GM19468 (cell line): ENCODE measurements around the gene SINHCAF.
A peak's percentile ranks its signal among the peaks of the same experiment; 100 is the strongest.

Experiments
- ATAC-seq: cut with Tn5 transposase; IDR thresholded peaks from one replicate; pipeline ENCODE4 v1.9.1; 2021; ENCODE audit warnings: mild to moderate bottlenecking, moderate library complexity, moderate number of reproducible peaks; ENCODE audit not compliant: unreplicated experiment; ENCODE audit errors: extremely low read depth

The SINHCAF gene

DNA sequence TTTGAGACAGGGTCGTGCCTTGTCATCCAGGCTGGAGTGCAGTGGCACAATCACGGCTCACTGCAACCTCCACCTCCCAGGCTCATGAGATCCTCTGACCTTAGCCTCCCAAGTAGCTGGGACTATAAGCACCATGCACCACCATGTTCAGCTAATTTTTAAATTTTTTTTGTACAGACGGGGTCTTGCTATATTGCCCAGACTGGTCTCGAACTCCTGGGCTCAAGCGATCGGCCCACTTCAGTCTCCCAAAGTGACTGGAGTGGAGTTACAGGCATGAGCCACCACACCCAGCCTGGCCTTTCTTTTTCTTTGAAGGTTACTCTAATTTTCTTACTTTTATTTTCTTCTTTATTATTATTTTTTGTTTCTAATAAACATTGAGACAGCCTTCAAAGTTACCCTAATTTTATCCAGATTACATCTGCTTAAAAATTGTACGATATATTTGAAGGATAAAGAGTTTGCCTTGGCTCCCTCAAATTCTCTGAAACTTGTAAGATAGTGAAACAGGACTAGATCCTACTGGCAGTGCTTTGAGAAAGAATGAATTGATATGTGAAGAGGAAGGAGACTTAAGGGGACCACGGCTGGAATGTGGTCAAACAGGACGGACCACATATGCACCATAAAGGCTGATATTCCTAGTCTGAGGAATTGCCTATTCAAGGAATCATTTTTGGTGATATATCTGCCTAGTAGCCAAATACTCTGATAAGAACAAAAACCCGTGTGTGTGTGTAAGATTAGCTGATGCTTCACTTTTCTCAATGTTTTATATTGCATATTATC, 14.1 kb upstream of the SINHCAF start:
- ATAC-seq = no peak

DNA sequence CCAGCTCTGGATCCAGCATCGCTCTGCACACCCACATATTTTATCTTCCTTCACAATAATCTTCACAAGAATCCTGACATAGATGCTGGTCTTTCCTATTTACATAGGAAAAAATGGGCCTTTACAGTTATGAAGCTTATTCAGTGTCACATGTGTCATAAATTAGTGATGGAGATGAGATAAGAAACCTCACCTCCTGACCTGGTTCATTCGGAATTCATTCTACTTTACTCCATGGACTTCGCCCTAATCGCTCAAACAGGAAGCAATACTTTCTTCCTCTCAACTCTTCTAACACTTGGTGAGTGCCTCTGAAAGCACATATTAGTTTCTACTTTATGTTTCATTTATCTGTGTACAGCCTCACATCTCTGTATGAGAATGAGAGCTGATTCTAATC, 12.0 kb upstream of the SINHCAF start:
- no peak for ATAC-seq

DNA sequence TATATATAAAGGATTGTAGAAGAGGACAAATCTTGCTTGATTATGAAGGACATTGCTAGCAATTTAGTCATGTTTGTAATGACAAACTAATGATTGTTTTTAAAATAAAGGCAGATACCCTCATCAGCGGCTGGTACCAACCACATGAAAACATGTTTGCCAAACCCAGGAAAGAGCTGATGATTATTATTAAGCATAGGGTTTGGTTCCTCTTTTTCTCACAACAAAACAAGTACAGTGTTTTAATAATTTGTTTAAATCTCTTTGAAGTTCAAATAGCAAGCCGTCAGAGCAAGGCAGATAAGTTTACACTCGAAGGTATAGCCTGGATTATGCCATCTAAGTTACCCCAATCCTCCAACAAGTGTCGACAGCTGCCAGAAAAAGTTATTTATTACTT, 5.3 kb upstream of the SINHCAF start:
- ATAC-seq = no peak

DNA sequence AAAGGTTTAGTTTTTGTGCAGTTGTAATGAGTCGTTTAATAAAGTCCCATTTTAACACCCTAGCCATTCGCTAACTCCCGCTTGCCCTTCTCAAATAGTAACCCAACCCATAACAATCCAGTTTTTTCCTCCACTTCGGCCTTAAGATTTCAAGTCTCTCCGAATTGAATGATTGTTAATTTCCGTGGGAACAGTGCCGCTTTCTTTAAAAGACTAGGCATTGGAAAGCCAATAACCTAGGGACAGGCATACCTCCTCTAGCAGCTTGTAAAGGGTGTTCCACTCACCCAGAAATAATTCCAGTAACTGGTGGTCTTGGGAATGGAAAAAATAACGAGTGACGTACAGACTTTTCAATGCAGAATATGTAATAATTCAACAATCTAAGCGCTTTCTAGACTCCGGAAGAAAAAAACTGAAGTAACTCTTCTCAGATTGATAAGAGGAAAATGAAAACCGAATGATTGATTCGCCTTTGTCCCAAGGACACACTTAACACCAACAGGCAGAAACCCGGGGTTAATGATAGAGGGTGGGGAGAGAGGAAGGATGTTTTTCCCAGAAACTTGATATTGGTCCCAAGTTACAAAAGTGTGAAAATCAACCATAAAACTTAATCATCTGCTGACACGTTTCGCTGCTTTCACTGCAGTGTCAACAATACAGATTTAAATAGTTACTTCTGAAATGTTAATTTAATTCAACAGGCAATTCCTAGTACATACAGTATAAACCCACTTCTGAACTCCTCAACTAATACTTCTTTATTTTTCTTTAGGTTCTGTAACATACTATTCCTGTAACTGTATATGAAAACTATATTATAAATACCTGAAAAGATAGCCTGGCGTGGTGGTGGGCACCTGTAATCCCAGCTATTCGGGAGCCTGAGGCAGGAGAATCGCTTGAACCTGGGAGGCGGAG, 1.0 kb upstream of the SINHCAF start:
- no peak for ATAC-seq

DNA sequence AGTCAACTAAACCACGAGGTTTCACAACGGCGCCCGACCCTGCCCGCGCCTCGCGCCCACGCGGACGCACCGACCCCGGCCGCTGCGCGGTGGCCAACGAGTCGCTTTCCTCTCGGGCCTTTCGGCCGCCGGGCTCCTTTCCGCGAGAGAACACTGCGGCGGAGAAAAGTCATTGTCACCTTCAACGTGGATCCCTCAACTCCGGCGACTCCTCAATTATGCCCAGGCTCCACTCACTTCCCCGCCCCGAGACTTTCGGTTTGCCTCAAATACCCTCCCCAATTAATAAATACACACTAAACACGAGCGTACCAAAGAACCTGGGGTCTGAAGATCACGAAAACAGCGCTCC, 450 bp downstream of the SINHCAF start:
- ATAC-seq = no peak

DNA sequence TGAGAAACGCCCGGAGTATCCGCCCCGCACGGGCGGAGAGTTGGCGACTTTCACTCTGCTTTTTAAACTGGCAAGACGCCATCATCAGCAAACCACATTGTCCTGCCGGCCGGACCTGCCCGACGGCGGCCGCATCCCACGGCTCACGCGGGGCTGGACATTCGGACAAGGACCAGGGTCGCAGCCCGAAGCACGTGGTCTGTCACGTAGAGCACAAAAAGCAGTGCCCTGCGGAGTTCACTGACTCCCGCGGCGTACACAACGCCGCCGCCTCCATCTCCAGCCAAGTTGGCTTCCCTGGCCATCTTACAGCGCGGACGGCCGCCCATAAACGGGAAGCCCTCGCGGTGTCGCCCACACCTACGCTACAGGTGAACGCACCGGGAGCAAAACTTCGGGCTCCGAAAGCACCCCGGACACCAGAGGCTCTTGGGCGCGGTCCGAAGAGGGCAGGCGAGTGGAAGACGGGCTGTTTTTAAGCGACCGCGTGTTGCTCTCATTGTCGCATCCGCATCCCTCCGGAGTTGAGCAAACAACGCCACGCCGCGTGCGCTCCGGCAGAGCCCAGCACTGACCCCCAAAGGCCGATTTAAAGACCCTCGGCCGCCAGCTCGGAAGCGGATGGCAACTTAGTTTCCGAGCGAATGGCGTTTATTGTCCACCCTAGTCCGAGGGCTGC, 966 bp downstream of the SINHCAF start:
- ATAC-seq = no peak

DNA sequence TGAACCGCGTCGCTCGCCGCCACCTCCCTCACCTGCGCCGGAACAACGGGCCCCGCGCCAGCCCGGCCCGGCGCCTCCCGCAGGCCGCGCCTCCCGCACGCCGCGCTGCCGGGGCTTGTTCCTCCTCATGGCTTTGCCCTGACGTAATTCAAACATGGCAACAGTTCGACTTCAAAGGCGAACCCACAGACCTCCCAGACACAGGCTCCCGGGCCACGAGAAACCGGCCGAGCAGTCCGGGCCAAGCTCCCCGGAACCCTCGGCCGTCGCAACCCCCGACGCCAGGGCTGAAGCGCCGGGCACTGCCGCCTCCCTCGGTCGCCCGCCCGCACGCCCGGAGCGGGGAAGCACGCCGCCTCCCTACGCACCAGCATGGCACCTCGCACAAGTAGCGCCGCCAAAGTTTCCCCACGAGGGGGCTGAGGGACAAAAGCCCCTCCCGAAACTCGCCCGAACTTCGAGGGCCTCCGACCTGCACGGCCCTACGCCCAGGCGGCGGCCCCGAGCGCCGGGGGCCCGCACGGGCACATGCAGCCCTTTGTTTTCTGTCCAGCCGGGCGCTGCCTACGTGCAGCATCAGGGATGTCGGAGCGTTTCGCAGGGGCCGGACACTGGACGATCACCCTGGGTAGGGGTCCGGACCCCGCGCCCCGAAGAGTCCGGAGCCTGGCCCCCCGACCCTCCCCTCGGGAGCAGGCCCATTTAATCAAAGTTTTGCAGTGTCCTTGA, 1.7 kb downstream of the SINHCAF start:
- no peak for ATAC-seq

DNA sequence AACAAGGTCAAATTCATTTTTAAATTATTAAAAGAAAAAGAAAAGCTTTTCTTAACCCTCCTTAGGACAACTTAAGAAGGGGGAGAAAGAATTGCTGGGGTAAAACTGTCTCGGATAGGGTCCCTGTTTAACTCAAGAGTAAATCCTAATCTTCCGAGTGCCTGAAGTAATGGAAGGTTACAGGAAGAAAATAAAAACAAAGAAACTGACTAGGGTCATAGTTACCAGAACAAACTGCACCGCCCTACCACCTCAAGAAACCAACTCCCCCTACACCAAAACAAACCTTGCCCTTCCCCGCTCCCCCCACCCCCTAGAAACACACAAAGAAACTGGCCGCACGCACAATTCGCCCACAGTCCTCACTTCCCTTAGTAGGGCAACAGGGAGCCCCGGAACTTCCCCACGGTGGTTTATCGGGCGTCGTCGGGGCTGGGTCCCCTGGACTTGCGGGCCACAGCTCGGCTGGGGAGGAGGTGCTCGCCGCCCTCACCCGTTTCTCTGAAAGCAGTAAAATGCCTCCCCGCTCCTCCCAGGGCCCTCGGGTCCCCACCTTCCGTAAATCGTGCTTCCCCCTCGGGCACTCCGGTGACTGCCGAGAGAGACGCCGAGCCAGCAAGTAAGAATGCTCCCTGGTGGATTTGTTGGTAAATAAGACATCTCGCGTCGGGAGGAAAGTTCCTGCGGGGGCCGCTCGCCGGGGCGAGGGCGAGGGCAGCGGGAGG, 2.4 kb downstream of the SINHCAF start:
- ATAC-seq = no peak

DNA sequence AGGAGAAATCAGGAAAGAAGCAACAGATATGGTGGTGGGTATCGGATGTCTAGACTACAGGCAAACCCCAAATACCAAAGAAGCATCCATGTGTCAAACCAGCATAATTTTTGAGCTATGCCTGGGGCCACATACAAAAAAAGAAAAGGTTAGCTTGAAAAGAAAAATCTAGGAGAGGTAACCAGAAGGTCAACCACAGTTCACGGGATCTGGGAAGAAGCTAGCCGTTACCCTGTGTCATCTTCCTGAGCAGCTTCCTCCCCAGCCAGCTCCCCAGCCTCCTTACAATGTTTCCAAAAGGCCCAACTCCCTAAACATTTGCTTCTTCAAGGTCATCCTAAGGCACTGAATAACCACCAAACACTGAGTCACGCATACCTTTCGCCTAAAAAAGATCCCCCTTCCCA, 3.1 kb downstream of the SINHCAF start:
- ATAC-seq = no peak

DNA sequence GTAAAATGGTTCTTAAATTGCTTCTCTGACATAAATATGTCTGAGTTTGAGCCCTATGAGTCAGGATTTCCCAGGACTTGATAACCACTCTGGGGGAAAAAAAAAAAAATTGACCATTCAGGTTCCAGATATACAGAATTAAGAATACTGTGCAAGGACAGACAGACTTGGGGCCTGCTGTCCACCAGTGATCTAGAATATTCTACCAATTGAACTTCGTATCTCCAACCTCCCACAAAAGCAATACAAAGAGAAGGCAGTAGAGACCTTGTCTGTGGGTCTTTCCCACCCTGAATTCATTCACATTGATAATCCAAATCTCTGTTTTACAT, 4.1 kb downstream of the SINHCAF start:
- no peak for ATAC-seq

DNA sequence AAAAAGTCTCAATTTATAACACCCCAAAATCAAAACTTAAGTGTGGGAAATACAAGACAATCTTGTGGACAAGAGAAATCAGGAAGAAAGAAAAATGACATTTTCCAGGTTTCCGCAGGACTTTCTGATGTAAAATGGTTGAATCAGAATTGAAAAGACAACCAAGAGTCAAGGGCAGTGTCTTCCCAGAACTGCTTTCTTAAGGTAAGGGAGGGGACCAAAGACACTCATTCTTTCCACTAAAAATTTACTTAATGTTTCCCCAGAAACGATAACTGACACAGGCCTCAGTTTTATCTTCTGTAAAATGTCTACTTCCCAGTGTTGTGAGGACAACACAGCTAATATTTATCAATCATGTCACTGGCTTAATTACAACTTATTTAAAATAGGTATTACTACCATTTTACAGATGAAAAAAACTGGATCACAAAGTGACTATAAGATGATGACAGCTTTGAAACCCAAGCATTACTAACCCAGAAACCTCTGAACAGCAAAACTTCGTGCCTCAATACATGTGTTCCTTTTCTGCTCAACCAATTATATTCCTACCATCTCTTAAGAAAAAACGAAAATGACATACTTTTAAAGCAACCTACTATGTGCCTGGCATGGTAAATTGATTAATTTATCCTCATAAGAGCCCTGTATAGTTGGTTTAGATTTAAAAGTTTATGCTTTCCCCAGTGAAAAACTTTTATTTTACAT, 4.6 kb downstream of the SINHCAF start:
- no peak for ATAC-seq

DNA sequence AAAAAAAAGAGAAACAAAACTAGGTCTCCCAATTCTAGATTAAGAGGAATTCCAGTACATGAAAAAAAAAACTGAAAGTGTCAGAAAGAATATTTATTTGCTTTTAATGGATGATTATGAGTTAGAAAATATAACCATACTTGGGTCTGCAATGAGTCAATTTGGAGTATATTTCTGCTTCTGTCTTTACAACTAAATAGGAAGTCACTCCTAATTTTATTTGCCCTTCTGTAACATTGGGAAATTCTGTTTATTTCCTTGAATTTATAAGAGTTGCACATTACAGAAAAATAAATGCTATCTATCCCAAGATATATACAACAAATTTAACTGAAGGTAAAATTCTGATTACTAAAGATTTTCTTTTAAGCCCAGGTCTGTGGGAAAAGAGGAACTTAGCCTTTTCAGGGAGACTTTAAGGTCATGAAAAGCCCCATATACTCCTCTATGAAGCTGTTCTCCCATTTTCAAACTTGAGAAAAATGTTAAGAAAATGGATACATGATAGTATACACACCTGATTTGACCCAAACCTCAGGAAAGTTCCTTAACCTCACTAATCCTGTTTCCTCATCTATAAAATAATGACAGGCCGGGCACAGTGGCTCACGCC, 7.2 kb downstream of the SINHCAF start:
- ATAC-seq = no peak

DNA sequence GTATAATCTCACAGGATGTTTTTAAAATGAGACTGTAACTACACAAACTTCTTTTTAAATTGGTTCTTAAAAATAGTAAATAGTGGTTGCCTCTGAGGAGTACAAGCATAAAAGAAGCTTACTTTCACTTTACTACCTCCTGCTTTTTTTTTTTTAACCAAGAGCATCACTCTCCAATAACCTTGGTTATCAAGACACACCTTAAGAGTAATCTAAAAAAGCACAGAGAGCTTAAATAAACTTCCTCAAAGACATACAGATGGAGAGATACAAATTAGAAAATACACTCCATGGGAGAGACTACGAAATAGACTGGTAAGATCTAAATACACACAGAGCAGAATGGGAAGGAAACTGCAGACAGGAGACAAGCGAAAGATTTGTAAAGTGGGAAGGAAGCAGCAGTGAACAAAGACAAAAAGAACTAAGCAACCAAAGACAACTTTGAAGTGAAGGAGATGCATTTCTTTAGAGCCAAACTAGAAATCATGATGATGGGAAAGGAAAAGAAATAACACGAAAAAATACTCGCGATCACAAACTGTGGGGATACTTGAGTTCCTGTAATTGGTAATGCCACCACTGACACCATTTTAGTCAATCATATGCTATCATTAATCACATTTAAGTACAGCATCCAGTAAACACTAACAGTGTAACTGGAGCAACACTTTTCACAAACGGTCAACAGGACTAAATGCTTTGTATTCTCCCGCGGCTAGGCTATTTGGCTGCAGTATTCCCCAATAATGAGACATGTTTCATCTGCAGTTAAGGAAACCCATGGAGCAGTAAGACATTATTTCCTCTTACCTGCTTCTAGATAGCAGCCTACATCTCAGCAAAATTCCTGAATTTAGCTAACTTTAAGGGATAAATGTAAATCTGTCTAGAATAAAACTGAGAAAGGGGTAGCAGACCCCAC, 8.2 kb downstream of the SINHCAF start:
- no peak for ATAC-seq

DNA sequence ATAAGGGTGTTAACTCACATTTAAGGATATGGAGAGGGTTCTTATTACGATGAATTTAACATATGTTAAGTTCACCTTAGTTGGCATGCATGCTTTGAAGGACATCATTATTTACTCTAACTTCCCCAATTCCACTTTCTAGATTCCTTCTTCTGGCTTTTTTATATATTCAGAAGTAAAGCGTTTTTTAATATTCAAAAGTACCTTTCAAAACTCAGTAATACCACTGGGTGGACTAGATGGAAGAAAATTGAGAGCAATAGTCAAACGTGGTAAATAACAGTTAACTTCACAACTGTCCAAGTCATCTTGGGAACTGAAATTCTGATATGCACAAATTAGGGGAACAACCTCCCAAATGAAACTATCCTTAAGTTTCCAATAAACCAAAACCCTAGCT, 9.1 kb downstream of the SINHCAF start:
- no peak for ATAC-seq

DNA sequence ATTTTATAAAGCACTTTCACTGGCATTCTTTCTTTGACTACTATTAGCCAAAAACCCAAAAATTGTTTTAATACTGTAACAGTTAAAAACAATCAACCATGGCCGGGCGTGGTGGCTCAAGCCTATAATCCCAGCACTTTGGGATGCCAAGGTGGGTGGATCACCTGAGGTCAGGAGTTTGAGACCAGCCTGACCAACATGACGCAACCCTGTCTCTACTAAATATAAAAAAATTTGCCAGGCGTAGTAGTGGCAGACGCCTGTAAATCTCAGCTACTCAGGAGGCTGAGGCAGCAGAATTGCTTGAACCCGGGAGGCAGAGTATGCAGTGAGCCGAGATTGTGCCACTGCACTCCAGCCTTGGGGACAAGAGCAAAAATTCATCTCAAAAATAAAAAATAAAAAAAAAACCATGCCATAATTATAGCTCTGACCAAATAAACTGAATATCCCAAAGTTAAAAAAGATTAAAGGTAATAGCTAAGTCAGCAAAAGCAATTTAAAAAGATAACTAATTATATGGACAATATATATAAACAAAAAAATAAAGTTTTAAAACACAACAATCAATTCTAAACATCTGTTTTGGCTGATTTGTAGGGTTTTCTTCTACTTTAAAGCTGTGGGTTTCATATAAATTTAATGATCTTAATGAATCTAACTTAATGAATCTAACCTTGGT, 10.0 kb downstream of the SINHCAF start:
- ATAC-seq = no peak

DNA sequence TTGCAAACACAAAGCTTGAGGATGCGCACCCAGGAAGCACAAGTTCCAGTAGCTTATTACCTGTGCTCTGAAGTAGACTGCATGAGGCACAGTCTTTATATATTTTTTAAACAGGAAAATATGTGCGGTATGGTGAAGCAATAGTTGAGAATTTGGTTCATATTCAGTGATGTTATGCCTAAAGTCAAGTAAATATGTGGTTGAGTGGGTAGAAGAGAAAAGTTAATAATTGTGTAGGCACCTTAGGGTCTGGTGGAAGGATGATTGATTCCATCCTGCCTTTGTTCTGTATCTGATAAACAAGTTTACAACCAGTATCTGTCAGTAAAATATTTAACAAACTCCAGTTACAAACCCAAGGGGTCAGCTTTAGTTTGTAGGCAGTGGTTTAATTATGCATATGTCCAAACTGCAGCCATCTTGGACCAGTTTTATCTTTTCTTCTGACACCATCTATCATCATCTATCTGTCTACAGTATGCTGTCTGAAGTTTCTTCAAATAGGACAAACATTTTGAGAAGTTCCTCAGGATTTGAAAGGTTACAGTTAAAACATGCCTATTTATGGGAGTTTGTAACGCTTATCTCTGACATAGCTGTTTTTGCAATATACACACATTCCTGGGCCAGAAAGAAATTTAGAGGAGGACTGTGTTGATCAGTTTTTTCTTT, 10.8 kb downstream of the SINHCAF start:
- peak; percentile 28 for ATAC-seq

DNA sequence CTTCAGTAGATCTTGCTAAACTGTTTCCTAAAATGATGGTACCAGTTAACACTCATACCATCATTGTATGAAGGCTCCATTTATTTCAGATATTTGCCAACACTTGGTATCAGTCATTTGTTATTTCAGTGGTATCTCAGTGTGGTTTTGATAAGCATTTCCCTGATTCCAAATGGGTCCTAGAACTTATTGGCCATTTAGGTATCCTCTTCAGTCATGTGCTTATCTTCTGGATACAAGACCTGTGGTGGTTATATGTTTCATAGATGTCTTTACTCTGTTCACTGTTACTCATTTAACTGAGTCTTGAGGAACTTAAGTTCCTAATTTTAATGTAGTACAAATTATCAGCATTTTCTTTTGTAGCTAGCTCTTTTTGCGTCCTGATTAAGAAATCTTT, 13.5 kb downstream of the SINHCAF start:
- ATAC-seq = no peak
